NB4 (cell line): ENCODE data around the gene CNOT6.
A peak's percentile ranks its signal among the peaks of the same experiment; 100 is the strongest.

Source experiments
- DNase-seq: peaks from one replicate; pipeline ENCODE4 v3.0.0; 2010; ENCODE audit warnings: low read depth
- H3K4me3 ChIP-seq: one replicate; pipeline ENCODE4 v1.5.1; 2011; ENCODE audit warnings: mild to moderate bottlenecking, low read depth, low read length, moderate library complexity
- MYC ChIP-seq: IDR thresholded peaks from 2 replicates; pipeline ENCODE4 v1.6.1; 2011; ENCODE audit warnings: low read depth, low read length
- POLR2A ChIP-seq: IDR thresholded peaks from 2 replicates; pipeline ENCODE4 v1.6.1; 2011; ENCODE audit warnings: mild to moderate bottlenecking; ENCODE audit not compliant: insufficient read length; ENCODE audit errors: extremely low read depth
- TF ChIP-seq, protein P1 (sequence below): IDR thresholded peaks from one replicate; pipeline ENCODE4 v1.5.1; 2012; ENCODE audit warnings: low read depth, low read length
- TF ChIP-seq, protein P2 (sequence below): IDR thresholded peaks from 2 replicates; pipeline ENCODE4 v1.6.1; 2011; ENCODE audit warnings: low read depth, low read length

Gene CNOT6

DNA sequence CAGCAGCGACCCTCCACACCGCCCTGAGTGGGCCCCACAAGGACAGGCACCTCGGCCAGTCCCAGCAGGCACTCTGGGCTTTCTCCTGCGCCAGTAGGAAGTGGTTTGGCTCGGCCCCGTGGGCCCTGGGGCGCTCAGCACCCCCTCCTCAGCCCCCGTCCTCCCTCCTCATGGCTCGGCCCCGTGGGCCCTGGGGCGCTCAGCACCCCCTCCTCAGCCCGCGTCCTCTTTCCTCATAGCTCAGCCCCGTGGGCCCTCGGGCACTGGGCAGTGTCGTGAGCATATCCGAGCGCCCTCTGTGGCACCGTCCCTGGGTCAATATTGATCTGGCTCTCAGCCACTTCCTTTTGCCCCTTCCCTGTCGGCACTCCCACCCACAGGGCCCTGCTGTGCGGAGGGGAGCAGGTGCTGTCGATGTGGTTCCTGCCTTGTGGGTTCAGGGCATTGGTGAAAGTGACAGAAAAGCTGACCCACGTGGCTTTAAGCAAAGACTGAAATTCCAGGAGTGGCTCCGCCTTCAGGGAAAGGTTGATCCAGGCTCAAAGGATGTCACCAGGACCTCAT is 102.6 kb downstream of the CNOT6 start:
- H3K4me3 ChIP-seq = no peak overlapping the region
- TF ChIP-seq MYC (0 out of 2 replicates have a peak, but pooled peaks have one; percentile 9), POLR2A (no peak)
- TF ChIP-seq, protein P1, sequence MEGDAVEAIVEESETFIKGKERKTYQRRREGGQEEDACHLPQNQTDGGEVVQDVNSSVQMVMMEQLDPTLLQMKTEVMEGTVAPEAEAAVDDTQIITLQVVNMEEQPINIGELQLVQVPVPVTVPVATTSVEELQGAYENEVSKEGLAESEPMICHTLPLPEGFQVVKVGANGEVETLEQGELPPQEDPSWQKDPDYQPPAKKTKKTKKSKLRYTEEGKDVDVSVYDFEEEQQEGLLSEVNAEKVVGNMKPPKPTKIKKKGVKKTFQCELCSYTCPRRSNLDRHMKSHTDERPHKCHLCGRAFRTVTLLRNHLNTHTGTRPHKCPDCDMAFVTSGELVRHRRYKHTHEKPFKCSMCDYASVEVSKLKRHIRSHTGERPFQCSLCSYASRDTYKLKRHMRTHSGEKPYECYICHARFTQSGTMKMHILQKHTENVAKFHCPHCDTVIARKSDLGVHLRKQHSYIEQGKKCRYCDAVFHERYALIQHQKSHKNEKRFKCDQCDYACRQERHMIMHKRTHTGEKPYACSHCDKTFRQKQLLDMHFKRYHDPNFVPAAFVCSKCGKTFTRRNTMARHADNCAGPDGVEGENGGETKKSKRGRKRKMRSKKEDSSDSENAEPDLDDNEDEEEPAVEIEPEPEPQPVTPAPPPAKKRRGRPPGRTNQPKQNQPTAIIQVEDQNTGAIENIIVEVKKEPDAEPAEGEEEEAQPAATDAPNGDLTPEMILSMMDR = no peak
- TF ChIP-seq, protein P2, sequence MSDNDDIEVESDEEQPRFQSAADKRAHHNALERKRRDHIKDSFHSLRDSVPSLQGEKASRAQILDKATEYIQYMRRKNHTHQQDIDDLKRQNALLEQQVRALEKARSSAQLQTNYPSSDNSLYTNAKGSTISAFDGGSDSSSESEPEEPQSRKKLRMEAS = peak; percentile 79; the same call in 1 of the 2 replicates
- peak; percentile 46 for DNase-seq

DNA sequence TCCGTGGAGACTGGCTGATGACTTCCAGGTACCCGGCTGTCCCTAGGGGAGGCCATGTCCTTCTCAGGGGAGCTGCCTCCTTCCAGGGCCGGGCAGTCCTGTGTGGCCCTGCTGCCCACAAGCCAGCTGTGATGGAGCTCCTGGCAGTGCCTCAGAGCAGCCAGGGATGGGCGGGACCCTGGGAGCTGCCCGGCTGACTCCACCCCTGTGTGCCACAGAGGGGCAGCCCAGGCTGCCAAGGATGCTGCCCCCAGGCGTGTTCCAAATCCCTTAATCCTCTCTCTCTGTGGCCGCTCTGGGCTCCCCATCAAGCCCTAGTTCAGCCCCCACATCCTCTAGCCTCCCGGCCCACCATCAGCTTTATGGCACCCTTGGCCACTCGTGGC is 104.1 kb downstream of the CNOT6 start:
- no peak overlapping the region for H3K4me3 ChIP-seq
- TF ChIP-seq POLR2A (no peak), MYC (no peak)
- TF ChIP-seq, protein P2 = no peak
- TF ChIP-seq, protein P1 = no peak
- no peak for DNase-seq

DNA sequence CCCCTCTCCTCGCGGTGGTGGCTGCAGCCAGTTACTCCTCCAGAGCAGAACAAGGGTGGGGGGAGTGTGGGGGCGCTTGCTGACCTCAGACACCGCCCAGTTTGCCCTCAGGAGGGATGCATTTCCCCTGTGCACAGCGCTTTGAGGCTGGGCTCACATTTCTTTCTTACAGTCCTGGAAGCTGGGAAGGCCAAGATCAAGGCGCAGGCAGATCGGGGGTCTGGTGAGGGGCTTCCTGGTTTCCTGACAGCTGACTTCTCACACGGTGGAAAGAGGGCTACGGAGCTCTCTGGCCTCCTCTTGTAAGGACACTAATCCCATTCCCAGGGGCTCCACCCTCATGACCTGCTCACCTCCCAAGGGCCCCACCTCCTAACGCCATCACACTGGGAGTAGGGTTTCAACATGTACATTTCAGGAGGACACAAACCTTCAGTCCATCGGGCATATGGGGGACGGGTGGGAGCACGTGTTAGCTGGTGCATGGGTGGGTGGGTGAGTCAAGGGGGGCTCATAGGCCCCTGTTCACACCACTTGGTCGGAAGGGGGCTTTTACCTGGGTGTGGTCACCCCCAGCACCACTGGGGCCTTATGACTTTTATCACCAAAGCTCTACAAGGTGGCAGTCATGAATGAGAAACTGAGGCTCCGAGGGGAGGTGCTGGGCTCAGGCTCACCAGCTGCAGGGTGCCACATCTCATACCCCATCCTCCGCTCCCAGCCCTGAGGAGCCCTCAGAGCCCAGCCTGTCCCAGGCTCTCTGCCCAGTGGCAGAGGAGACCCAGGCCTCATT is 104.8 kb downstream of the CNOT6 start:
- no peak overlapping the region for H3K4me3 ChIP-seq
- TF ChIP-seq, protein P2 = no peak
- no peak for TF ChIP-seq POLR2A
- no peak for TF ChIP-seq MYC
- TF ChIP-seq, protein P1 = no peak
- DNase-seq = no peak

DNA sequence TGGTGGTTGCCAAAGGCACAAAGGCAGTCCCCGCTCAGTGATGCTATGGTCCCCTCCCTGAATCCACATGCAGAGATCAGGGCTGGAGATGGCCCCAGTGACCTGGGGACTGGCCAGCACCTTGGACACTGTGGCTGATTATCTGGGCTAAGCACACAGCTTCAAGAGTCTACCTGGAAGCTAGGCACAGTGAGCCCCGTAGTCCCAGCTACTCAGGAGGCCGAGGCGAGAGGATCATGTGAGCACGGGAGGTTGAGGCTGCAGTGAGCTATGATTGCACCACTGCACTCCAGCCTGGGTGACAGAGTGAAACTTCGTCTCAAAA is 105.4 kb downstream of the CNOT6 start:
- TF ChIP-seq, protein P1 = no peak
- TF ChIP-seq, protein P2 = no peak
- TF ChIP-seq MYC (no peak), POLR2A (no peak)
- no peak for DNase-seq

DNA sequence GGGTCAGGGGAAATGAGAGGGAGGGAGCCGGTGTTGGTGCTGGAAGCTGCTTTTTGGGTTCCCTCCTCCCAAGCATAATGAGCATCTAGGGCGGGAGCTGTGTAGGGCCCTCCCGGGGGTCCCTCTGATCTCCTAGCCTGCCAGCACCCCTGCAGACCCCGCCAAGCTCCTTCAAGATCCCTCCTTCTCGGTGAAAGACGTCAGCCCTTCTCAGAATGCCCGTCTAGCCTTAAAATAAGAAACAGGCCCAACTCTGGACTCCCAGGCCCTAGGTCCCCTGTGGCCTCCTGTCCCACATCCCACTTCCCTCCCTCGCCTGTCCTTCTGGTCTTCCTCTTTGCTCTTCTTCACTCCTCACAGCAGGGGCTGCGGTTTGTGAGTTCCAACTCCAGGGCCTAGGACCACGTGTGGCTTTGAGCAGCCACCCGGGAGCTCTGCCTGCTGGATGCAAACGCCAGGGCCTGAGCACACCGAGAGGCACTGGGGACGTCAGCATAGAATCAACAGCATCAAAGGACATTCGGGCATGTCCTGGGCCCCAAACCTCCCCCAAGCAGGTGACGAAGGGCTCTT is 105.9 kb downstream of the CNOT6 start:
- TF ChIP-seq, protein P1 = no peak
- TF ChIP-seq MYC (peak; percentile 76), POLR2A (no peak)
- TF ChIP-seq, protein P2 = peak; percentile 89
- peak; percentile 94 for DNase-seq
- H3K4me3 ChIP-seq = no peak overlapping the region

More for the DNA sequence above, 105.4 kb downstream of the CNOT6 start:
- H3K4me3 ChIP-seq = no peak overlapping the region
